ENCODE data around the gene IRAG1. TPM values are rescaled to one million over a fixed set of nuclear protein-coding genes. Genes with fewer than 3 reads are reported as not detected.

IRAG1 gene
- total and polyA plus RNA-seq, 4 experiments from 2014 or later = not detected

DNA sequence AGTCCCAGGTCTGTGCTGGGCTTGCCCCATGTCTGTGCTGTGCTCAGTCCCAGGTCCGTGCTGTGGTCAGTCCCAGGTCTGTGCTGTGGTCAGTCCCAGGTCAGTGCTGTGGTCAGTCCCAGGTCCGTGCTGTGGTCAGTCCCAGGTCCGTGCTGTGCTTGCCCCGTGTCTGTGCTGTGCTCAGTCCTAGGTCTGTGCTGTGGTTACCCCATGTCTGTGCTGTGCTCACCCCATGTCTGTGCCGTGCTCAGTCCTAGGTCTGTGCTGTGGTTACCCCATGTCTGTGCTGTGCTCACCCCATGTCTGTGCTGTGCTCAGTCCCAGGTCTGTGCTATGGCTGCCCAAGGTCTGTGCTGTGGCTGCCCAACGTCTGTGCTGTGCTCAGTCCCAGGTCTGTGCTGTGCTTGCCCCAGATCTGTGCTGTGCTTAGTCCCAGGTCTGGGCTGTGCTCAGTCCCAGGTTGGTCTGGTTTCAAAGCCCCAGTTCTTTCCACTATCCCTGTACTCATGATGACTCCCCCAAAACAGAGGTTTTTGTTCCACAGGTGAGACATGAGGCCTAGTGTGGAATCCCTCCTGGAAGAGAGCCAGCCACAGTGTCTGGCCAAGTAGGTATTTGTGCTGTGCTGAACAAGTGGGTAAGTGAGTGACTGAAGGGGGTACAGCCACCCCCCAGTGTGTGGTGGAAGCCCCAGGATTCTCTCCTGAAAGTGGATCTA lies 34.8 kb downstream of the IRAG1 start:
- no peak for DNase-seq
- H3K27me3 ChIP-seq (ENCODE audit: insufficient read depth, low read length) = no peaks in the 10 kb centered on the region
- H3K4me1 Mint-ChIP-seq = peaks cover 0 to 2% (median under 1%) of the 10 kb centered on the region in 4 donors
- H3K9me3 ChIP-seq (ENCODE audit: control insufficient read depth in 1 of 2, low read length in 2 of 2) = no peaks in the 10 kb centered on the region
- H3K9me3 Mint-ChIP-seq = peaks cover 0 to 2% (median 0%) of the 10 kb centered on the region in 8 donors
- no peak overlapping the region for H3K27ac ChIP-seq (ENCODE audit: low read depth, low read length)
- no peak overlapping the region for H3K4me3 ChIP-seq (ENCODE audit: low read length in 2 of 2)
- no peaks in the 10 kb centered on the region for H3K36me3 ChIP-seq (ENCODE audit: insufficient read depth, low read length)
- ChIA-PET CTCF (ENCODE audit: partially characterized antibody) (interaction anchor here (1.3 kb wide), 1 partner anchor 245 kb away, joined by 4 read pairs; no protein-coding TSS in a partner anchor), POLR2A (ENCODE audit: partially characterized antibody) (no interaction called here)
- no peaks in the 10 kb centered on the region for H3K36me3 Mint-ChIP-seq
- H3K4me3 Mint-ChIP-seq = no peak overlapping the region
- H3K27me3 Mint-ChIP-seq = no peaks in the 10 kb centered on the region
- intact Hi-C loops (cut with micrococcal nuclease) = no loop called here
- no peaks in the 10 kb centered on the region for H3K4me1 ChIP-seq (ENCODE audit: insufficient read depth, low read length)
- peak overlapping the region in 2 of 7 donors; percentile 3 to 54 for H3K27ac Mint-ChIP-seq

DNA sequence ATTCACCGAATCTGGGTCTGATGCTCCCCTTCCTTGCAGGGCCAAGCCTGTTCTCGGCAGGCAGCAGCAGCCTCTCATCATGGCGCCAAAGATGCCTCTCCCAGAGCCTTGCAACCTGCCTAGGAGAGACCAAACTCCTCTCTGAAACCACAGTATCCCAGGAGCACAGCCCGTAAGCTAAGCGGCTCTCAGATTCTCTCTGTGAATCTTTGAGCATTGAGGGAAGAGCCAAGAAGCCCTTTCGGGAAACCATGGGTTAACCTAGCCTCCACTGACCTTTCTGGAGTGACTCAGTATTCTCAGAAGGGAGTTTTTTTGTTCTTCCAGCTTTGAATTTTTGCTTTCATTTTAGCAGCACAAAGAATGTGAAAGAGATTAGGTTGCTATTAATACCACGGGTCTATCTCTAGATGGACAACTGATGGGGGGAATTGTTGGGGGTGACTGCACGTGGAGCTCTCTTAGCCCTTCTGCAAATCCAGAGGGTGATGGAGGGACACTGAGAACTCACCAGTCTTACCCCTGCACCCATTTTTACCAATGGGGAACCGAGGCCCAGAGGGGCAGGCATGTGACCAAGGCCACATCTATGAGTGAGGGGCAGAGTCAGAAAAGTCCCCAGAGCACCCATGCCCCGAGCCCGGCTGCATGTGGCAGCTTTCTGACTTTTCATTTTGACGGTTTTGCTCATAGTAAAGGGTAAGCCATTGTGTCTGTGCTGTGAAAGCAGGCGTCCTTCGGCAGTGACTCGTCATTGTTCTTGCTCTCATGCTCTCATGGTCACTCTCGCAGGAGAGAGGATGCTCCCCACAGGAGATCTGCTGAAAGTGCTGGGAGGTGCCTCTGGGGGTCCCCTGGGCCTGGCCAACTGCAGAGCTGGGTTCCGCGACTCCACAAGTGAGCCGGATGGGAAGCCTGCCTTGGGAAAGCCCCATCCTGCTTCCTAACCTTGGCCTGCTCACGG lies 36.0 kb downstream of the IRAG1 start:
- Histone ChIP-seq H3K27ac (ENCODE audit: low read depth, low read length) (no peak overlapping the region), H3K36me3 (ENCODE audit: insufficient read depth, low read length) (no peaks in the 10 kb centered on the region), H3K4me3 (ENCODE audit: low read length in 2 of 2) (no peak overlapping the region), H3K4me1 (ENCODE audit: insufficient read depth, low read length) (no peaks in the 10 kb centered on the region), H3K27me3 (ENCODE audit: insufficient read depth, low read length) (no peaks in the 10 kb centered on the region), H3K9me3 (ENCODE audit: control insufficient read depth in 1 of 2, low read length in 2 of 2) (no peaks in the 10 kb centered on the region)
- Mint-ChIP-seq H3K9me3 (peaks cover 0 to 2% (median 0%) of the 10 kb centered on the region in 8 donors), H3K27me3 (no peaks in the 10 kb centered on the region), H3K4me1 (peaks cover 0 to 2% (median under 1%) of the 10 kb centered on the region in 4 donors), H3K27ac (no peak overlapping the region), H3K36me3 (no peaks in the 10 kb centered on the region), H3K4me3 (peak overlapping the region in 2 of 8 donors; percentile 30 to 37)
- ChIA-PET CTCF (ENCODE audit: partially characterized antibody) (interaction anchor here (1.3 to 7.4 kb wide), 2 partner anchors 244 to 252 kb away, joined by 4 to 90 read pairs; no protein-coding TSS in a partner anchor), POLR2A (ENCODE audit: partially characterized antibody) (no interaction called here)
- no peak for DNase-seq
- intact Hi-C loops (cut with micrococcal nuclease) = no loop called here

DNA sequence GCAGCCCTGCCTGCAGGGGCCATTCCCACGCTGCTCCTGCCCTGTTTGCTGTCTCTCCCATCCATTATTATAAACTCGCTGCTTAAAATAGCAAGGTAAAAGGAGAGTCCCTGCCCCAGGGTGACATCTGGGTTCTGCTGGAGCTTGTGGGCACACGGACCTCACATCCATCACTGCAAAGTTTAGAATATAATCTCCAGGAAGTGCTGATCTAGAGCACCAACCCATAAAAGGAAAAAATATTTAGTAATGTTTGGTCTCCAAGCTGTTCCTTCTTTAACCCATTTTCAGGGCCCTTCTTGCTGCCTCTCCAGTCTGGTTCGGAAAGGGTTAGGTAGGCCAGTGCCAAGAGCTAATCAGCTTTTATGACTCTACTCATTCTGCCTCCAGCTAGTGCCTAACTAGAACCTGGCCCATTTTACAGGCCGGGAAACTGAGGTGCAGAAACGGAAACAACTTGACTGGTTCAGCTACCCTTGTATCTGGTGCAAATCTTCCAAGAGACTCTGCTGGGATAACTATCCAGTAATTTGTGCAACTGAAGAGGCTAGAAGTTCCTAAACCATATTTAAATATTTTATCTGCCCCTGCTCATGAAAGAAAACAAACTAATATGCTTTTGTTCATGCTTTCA lies 37.5 kb downstream of the IRAG1 start:
- H3K4me3 ChIP-seq (ENCODE audit: low read length in 2 of 2) = no peak overlapping the region
- no peaks in the 10 kb centered on the region for H3K27me3 ChIP-seq (ENCODE audit: insufficient read depth, low read length)
- intact Hi-C loops (cut with micrococcal nuclease) = no loop called here
- H3K27me3 Mint-ChIP-seq = no peaks in the 10 kb centered on the region
- H3K9me3 Mint-ChIP-seq = peaks cover 0 to 2% (median 0%) of the 10 kb centered on the region in 8 donors
- H3K36me3 ChIP-seq (ENCODE audit: insufficient read depth, low read length) = no peaks in the 10 kb centered on the region
- no peak overlapping the region for H3K27ac Mint-ChIP-seq
- ChIA-PET CTCF (ENCODE audit: partially characterized antibody) (interaction anchor here (0.6 to 11.0 kb wide), 8 partner anchors 10 to 1122 kb away, joined by 3 to 260 read pairs (median 8); no protein-coding TSS in a partner anchor), POLR2A (ENCODE audit: partially characterized antibody) (no interaction called here)
- H3K4me1 Mint-ChIP-seq = peaks cover 0 to 2% (median under 1%) of the 10 kb centered on the region in 4 donors
- no peaks in the 10 kb centered on the region for H3K9me3 ChIP-seq (ENCODE audit: control insufficient read depth in 1 of 2, low read length in 2 of 2)
- DNase-seq = no peak
- H3K27ac ChIP-seq (ENCODE audit: low read depth, low read length) = no peak overlapping the region
- no peak overlapping the region for H3K4me3 Mint-ChIP-seq
- H3K36me3 Mint-ChIP-seq = no peaks in the 10 kb centered on the region
- no peaks in the 10 kb centered on the region for H3K4me1 ChIP-seq (ENCODE audit: insufficient read depth, low read length)

DNA sequence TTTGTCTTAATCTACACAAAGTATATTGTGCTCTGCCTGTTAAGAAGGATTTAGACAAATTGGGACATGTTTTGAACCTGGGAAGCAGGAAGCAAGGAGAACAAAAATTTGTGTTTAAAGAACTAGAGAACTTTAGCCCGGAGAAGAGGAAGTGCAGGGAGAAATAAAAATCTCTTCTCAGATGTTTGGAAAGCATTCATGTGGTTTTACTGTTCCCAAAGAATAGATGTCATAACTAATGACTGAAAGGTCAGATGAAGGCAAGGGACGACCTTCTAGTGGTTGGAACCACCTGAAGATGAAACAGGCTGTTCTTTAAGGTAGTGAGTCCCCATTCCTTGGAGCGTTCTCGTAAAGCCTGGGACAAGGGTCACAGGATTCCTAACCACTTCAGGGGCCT lies 38.3 kb downstream of the IRAG1 start:
- POLR2A ChIA-PET (ENCODE audit: partially characterized antibody) = no interaction called here
- Histone ChIP-seq H3K27me3 (ENCODE audit: insufficient read depth, low read length) (no peaks in the 10 kb centered on the region), H3K27ac (ENCODE audit: low read depth, low read length) (no peak overlapping the region), H3K4me1 (ENCODE audit: insufficient read depth, low read length) (no peaks in the 10 kb centered on the region), H3K4me3 (ENCODE audit: low read length in 2 of 2) (no peak overlapping the region), H3K36me3 (ENCODE audit: insufficient read depth, low read length) (no peaks in the 10 kb centered on the region), H3K9me3 (ENCODE audit: control insufficient read depth in 1 of 2, low read length in 2 of 2) (no peaks in the 10 kb centered on the region)
- H3K9me3 Mint-ChIP-seq = no peaks in the 10 kb centered on the region
- H3K27ac Mint-ChIP-seq = no peak overlapping the region
- H3K4me3 Mint-ChIP-seq = no peak overlapping the region
- no peaks in the 10 kb centered on the region for H3K36me3 Mint-ChIP-seq
- DNase-seq = no peak
- intact Hi-C loops (cut with micrococcal nuclease) = no loop called here
- H3K4me1 Mint-ChIP-seq = peaks cover 0 to 2% (median under 1%) of the 10 kb centered on the region in 4 donors
- no peaks in the 10 kb centered on the region for H3K27me3 Mint-ChIP-seq
- CTCF ChIA-PET (ENCODE audit: partially characterized antibody) = interaction anchor here (0.9 to 11.0 kb wide), 20 partner anchors 10 to 253 kb away, joined by 3 to 260 read pairs (median 6); partner anchors contain the start of gene RNF141

DNA sequence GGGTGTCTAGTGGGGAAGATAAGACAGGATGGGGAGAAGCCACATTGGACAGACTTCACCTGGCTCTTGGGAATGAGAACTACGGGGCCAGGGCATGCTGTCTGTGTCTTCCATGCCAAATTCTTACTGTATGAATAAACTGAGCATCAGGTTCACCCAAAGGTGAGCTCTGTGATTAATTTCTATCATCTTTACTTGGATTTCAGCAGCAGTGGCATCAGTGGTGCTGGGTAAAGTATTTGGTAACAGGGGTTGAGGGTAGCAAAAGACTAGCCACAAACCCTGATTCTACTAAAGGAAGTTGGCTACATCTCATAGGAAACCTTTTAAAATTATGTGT lies 38.8 kb downstream of the IRAG1 start:
- Mint-ChIP-seq H3K27me3 (no peaks in the 10 kb centered on the region), H3K36me3 (no peaks in the 10 kb centered on the region), H3K9me3 (no peaks in the 10 kb centered on the region), H3K4me3 (no peak overlapping the region), H3K27ac (no peak overlapping the region), H3K4me1 (peaks cover 0 to 2% (median under 1%) of the 10 kb centered on the region in 4 donors)
- intact Hi-C loops (cut with micrococcal nuclease) = loop anchor here (1.0 kb wide), 4 partner anchors 81 to 248 kb away; no protein-coding TSS in a partner anchor
- no peaks in the 10 kb centered on the region for H3K4me1 ChIP-seq (ENCODE audit: insufficient read depth, low read length)
- no peaks in the 10 kb centered on the region for H3K27me3 ChIP-seq (ENCODE audit: insufficient read depth, low read length)
- no peak overlapping the region for H3K4me3 ChIP-seq (ENCODE audit: low read length in 2 of 2)
- POLR2A ChIA-PET (ENCODE audit: partially characterized antibody) = interaction anchor here (2.1 kb wide), 1 partner anchor 241 kb away, joined by 9 read pairs; no protein-coding TSS in a partner anchor
- H3K9me3 ChIP-seq (ENCODE audit: control insufficient read depth in 1 of 2, low read length in 2 of 2) = no peaks in the 10 kb centered on the region
- CTCF ChIA-PET (ENCODE audit: partially characterized antibody) = interaction anchor here (0.9 to 11.0 kb wide), 26 partner anchors 10 to 252 kb away, joined by 3 to 260 read pairs (median 6); partner anchors contain the start of gene RNF141
- DNase-seq = no peak
- H3K27ac ChIP-seq (ENCODE audit: low read depth, low read length) = no peak overlapping the region
- no peaks in the 10 kb centered on the region for H3K36me3 ChIP-seq (ENCODE audit: insufficient read depth, low read length)

DNA sequence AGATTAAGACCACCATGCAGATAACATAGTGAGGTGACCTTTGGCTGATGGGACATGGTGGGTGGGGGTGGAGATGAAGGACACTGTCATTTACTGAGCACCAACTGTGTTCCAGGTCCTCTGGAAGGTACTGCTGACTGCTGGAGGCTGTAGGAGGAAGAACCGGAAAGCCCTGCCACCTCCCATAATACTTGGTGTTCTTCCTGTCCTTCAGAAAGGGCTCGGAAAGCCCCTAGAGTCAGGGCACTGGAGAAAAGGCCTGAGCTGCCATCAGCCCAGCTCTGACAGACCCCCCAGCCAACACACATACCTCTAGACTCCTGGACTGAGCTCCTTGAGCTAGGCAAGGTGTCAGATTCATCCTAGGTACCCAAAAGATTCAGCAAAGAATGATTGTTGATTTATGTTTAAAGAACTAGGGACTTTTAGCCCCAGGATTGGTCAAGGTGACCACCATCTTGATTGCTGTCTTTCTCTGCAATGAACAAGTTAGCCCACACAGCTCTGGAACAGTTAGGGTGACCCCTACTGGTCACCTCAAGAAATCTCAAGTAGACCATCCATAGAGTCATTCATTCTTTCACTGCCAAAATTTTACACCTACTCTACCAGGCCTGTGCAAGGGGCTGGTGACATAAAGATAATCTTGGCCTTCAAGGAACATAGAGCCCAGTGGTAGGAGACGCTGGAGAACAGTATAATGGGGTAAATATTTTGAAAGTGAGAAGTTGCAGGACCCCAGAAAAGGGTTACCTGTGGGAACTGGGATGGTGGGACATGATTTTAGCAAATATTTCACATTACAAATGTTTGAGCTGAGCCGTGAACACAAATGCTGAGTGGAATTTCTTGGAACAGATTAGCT lies 39.4 kb downstream of the IRAG1 start:
- peaks cover 0 to 2% (median under 1%) of the 10 kb centered on the region in 4 donors for H3K4me1 Mint-ChIP-seq
- Histone ChIP-seq H3K4me3 (ENCODE audit: low read length in 2 of 2) (no peak overlapping the region), H3K4me1 (ENCODE audit: insufficient read depth, low read length) (no peaks in the 10 kb centered on the region), H3K27me3 (ENCODE audit: insufficient read depth, low read length) (no peaks in the 10 kb centered on the region), H3K36me3 (ENCODE audit: insufficient read depth, low read length) (no peaks in the 10 kb centered on the region), H3K27ac (ENCODE audit: low read depth, low read length) (no peak overlapping the region), H3K9me3 (ENCODE audit: control insufficient read depth in 1 of 2, low read length in 2 of 2) (no peaks in the 10 kb centered on the region)
- ChIA-PET CTCF (ENCODE audit: partially characterized antibody) (interaction anchor here (0.7 to 11.0 kb wide), 35 partner anchors 9 to 286 kb away, joined by 3 to 260 read pairs (median 5); partner anchors contain the start of gene RNF141), POLR2A (ENCODE audit: partially characterized antibody) (interaction anchor here (1.2 to 2.1 kb wide), 2 partner anchors 113 to 241 kb away, joined by 4 to 9 read pairs; partner anchors contain the start of gene RNF141)
- peak overlapping the region in 2 of 7 donors; percentile 16 to 41 for H3K27ac Mint-ChIP-seq
- no peak overlapping the region for H3K4me3 Mint-ChIP-seq
- H3K36me3 Mint-ChIP-seq = no peaks in the 10 kb centered on the region
- intact Hi-C loops (cut with micrococcal nuclease) = loop anchor here (1.0 kb wide), 4 partner anchors 81 to 248 kb away; no protein-coding TSS in a partner anchor
- peak in 4 of 5 donors; percentile 47 to 53 (median 50) for DNase-seq
- no peaks in the 10 kb centered on the region for H3K27me3 Mint-ChIP-seq
- no peaks in the 10 kb centered on the region for H3K9me3 Mint-ChIP-seq
